ENCODE results near the gene HSF2. TPM values are rescaled to one million over a fixed set of nuclear protein-coding genes. Genes with fewer than 3 reads are reported as not detected.

HSF2 gene
- total RNA-seq, 4 donors from 2014 or later: 6.9 to 21.5 (median 11.4) TPM

GRCh38 chr6:122423734-122424133 lies 24.3 kb downstream of the HSF2 start:
- H3K36me3 ChIP-seq: peaks cover 0 to 44% (median 0%) of the 10 kb centered on the region in 3 donors
- no peak overlapping the region for H3K27ac ChIP-seq
- no peak for DNase-seq
- no peak overlapping the region for H3K4me3 ChIP-seq
- H3K9me3 ChIP-seq: no peaks in the 10 kb centered on the region
- no peaks in the 10 kb centered on the region for H3K27me3 ChIP-seq
- no peak for TF ChIP-seq CTCF (IDR thresholded peaks at IDR 0.05)
- TF ChIP-seq POLR2A (IDR thresholded peaks at IDR 0.05): no peak
- H3K4me1 ChIP-seq: no peaks in the 10 kb centered on the region

- Histone ChIP-seq H3K9me3 (no peaks in the 10 kb centered on the region), H3K4me1 (no peaks in the 10 kb centered on the region), H3K27me3 (no peaks in the 10 kb centered on the region), H3K36me3 (peaks cover 0 to 30% (median 0%) of the 10 kb centered on the region in 3 donors), H3K27ac (no peak overlapping the region), H3K4me3 (no peak overlapping the region)
- TF ChIP-seq CTCF (IDR thresholded peaks at IDR 0.05): no peak
- no peak for TF ChIP-seq POLR2A (IDR thresholded peaks at IDR 0.05)
- DNase-seq: no peak
These were observed 27.1 kb downstream of the HSF2 start for GRCh38 chr6:122426597-122426996.

- no peak overlapping the region for H3K4me3 ChIP-seq
- no peak for DNase-seq
- H3K27me3 ChIP-seq: no peaks in the 10 kb centered on the region
- no peak overlapping the region for H3K27ac ChIP-seq
- peaks cover 0 to 27% (median 0%) of the 10 kb centered on the region in 3 donors for H3K36me3 ChIP-seq
- H3K4me1 ChIP-seq: no peaks in the 10 kb centered on the region
- TF ChIP-seq CTCF (IDR thresholded peaks at IDR 0.05) (no peak), POLR2A (IDR thresholded peaks at IDR 0.05) (no peak)
- H3K9me3 ChIP-seq: no peaks in the 10 kb centered on the region
These were observed 29.3 kb downstream of the HSF2 start for GRCh38 chr6:122428781-122429180.

GRCh38 chr6:122429323-122429722 lies 29.9 kb downstream of the HSF2 start:
- DNase-seq: no peak
- peaks cover 0 to 25% (median 0%) of the 10 kb centered on the region in 3 donors for H3K36me3 ChIP-seq
- H3K27me3 ChIP-seq: no peaks in the 10 kb centered on the region
- no peaks in the 10 kb centered on the region for H3K9me3 ChIP-seq
- no peak overlapping the region for H3K4me3 ChIP-seq
- no peaks in the 10 kb centered on the region for H3K4me1 ChIP-seq
- no peak overlapping the region for H3K27ac ChIP-seq
- TF ChIP-seq CTCF (IDR thresholded peaks at IDR 0.05) (no peak), POLR2A (IDR thresholded peaks at IDR 0.05) (no peak)

GRCh38 chr6:122431780-122432179 lies 32.3 kb downstream of the HSF2 start:
- no peak overlapping the region for H3K27ac ChIP-seq
- no peak overlapping the region for H3K4me3 ChIP-seq
- H3K4me1 ChIP-seq: no peaks in the 10 kb centered on the region
- no peaks in the 10 kb centered on the region for H3K9me3 ChIP-seq
- no peaks in the 10 kb centered on the region for H3K27me3 ChIP-seq
- TF ChIP-seq POLR2A (IDR thresholded peaks at IDR 0.05) (no peak), CTCF (IDR thresholded peaks at IDR 0.05) (no peak)
- no peak for DNase-seq
- H3K36me3 ChIP-seq: peaks cover 0 to 27% (median 0%) of the 10 kb centered on the region in 3 donors

GRCh38 chr6:122432816-122433215 lies 33.4 kb downstream of the HSF2 start:
- peaks cover 0 to 29% (median 0%) of the 10 kb centered on the region in 3 donors for H3K36me3 ChIP-seq
- no peak overlapping the region for H3K4me3 ChIP-seq

More at GRCh38 chr6:122432816-122433215, 33.4 kb downstream of the HSF2 start:
- TF ChIP-seq CTCF (IDR thresholded peaks at IDR 0.05): no peak
- no peak for TF ChIP-seq POLR2A (IDR thresholded peaks at IDR 0.05)
- H3K27ac ChIP-seq: no peak overlapping the region
- H3K9me3 ChIP-seq: no peaks in the 10 kb centered on the region
- no peak for DNase-seq
- no peaks in the 10 kb centered on the region for H3K27me3 ChIP-seq
- H3K4me1 ChIP-seq: no peaks in the 10 kb centered on the region
